Fibroblast of the aortic adventitia (primary cell): ENCODE data around the gene SLC41A3. TPM values are rescaled to one million over a fixed set of nuclear protein-coding genes. Genes with fewer than 3 reads are reported as not detected.

Experiments used
- DNase-seq: peaks from one replicate; pipeline ENCODE4 v3.0.0-alpha.2; 2010; ENCODE audit warnings: low read depth
- H3K4me3 ChIP-seq: 2 replicates; pipeline ENCODE4 v1.5.1; 2011; ENCODE audit warnings: low read depth, mild to moderate bottlenecking, control low read depth, low read length, moderate library complexity
- total RNA-seq: library from RNA; depleted of rRNA; stranded (reverse); fragments of >200 nt; gene quantifications from 2 replicates; pipeline ENCODE4 v1.2.3, GENCODE V29; 2012; ENCODE audit warnings: low replicate concordance
- TF ChIP-seq, protein P1 (sequence below): IDR thresholded peaks from 2 replicates; pipeline ENCODE4 v1.5.1; 2011; ENCODE audit warnings: mild to moderate bottlenecking, low read length, control low read depth, inconsistent platforms; ENCODE audit not compliant: insufficient read depth

SLC41A3 gene
- total RNA-seq, 1 donor: 40.0 TPM

DNA sequence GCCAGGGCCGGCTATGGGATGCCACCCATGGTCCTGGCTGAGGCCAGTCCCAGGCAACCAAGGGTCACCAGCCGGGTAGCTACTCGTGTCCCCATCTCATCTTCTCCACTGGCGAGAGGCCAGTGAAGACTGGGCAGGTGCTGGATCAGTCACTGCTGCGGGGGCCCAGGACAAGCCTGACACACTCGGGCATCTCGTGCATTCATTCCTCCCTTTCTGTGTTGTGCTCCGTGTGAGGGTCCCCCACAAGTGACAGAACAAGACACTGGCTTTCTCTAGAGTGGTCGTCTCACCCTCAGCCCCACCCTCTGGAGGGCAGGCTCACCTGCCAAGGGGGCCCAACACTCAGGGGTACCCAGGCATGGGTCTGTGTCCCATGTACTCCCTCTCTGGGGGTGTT is 66.6 kb downstream of the SLC41A3 start:
- TF ChIP-seq, protein P1, sequence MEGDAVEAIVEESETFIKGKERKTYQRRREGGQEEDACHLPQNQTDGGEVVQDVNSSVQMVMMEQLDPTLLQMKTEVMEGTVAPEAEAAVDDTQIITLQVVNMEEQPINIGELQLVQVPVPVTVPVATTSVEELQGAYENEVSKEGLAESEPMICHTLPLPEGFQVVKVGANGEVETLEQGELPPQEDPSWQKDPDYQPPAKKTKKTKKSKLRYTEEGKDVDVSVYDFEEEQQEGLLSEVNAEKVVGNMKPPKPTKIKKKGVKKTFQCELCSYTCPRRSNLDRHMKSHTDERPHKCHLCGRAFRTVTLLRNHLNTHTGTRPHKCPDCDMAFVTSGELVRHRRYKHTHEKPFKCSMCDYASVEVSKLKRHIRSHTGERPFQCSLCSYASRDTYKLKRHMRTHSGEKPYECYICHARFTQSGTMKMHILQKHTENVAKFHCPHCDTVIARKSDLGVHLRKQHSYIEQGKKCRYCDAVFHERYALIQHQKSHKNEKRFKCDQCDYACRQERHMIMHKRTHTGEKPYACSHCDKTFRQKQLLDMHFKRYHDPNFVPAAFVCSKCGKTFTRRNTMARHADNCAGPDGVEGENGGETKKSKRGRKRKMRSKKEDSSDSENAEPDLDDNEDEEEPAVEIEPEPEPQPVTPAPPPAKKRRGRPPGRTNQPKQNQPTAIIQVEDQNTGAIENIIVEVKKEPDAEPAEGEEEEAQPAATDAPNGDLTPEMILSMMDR: no peak
- DNase-seq: no peak
- no peak overlapping the region for H3K4me3 ChIP-seq

DNA sequence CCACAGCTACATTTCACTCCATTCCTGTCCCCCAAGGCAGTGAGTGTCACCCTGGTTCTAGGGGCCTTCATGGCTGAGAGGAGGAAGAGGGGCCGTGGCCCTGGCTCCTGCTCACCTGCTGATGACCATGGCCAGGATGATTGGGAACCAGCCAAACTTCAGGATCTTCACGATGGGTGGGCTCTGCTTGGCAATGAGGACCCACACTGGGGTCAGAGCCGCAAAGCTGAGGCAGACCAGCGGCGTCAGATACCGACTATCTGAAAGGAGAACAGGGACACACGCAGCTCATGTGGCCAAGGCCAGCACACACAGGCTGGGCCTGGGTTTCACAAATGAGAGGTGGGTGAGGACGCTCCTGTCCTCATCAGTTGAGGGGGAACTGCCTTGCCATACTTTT is 67.3 kb downstream of the SLC41A3 start:
- DNase-seq: no peak
- TF ChIP-seq, protein P1: no peak
- no peak overlapping the region for H3K4me3 ChIP-seq

DNA sequence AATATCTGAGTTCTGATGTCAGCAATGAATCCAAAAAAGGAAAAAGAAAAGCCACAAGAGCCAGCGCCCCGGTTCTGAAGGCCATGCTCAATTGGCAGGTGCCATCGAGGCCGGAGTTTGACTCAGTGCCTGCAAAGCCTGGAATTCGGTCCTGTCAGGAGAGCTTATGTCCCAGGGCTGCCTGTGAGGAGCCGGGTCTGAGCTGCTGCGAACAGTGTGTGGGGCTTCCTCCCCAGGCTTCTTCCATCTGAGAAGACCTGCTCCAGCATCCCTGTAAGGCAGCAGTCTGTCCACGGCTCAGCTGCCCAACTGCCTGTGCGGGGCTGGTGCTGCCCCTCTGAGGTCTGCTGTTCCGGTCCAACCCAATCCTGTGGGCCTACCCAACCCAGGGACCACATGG is 68.8 kb downstream of the SLC41A3 start:
- TF ChIP-seq, protein P1: no peak
- no peak for DNase-seq
- no peak overlapping the region for H3K4me3 ChIP-seq

DNA sequence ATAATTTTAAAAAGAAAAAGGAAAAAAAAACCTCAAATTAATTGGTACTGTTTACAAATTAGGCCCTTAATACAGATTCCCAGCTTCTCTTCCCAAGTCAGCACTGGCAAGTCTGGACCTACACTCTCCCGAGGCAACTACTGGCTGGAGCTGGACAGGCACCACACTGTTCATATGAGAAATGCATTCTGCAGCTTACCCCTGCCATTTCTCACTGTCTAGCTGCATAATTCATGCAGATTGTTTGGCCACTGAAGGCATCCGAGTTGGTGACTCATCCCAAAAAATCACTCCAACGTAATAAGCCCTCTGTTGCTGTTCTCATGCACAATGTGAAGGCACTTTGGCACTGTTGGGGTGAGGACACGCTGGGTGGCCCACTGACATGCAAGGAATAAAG is 69.7 kb downstream of the SLC41A3 start:
- peak; percentile 83 for DNase-seq
- H3K4me3 ChIP-seq: no peak overlapping the region
- TF ChIP-seq, protein P1: peak; percentile 7

DNA sequence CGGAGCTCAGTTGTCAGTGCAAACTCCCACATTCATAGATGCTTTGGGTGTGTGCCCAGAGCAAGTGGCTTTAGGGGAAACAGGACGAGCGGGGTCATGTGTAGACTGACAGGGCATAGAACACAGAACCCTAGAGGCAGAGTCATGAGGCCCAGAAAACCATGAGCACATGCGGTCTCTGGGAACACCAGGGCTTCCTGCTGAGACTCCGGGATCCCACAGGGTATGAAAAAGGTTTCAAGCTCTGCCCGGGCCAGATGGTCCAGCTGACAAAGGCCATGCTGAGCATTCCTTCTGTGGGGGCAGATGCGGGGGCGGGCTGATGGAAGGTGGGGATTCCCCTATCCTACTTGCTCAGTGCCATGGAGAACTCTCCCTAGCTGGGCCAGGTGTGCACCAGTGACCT is 70.2 kb downstream of the SLC41A3 start:
- no peak overlapping the region for H3K4me3 ChIP-seq
- TF ChIP-seq, protein P1: no peak
- no peak for DNase-seq

DNA sequence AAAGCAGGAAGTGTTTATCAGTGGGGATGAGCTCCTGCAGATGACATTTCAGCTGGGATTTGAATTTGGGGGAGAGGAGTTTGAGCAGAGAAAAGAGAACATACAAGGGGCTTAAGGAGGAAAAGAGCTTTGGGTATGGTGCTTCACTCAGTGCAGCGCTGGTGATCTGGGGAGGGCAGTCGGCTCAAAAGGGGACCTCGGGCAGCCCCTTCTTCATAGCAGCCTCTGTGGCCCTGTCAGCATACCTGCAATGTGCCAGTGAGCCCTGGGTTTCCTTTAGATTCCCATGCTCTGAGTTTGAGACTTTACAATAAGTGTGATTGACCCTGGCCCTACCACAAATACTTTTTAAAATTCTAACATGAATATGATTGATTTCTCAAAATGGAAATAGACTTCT is 74.7 kb downstream of the SLC41A3 start:
- no peak for DNase-seq
- TF ChIP-seq, protein P1: no peak
- no peak overlapping the region for H3K4me3 ChIP-seq

DNA sequence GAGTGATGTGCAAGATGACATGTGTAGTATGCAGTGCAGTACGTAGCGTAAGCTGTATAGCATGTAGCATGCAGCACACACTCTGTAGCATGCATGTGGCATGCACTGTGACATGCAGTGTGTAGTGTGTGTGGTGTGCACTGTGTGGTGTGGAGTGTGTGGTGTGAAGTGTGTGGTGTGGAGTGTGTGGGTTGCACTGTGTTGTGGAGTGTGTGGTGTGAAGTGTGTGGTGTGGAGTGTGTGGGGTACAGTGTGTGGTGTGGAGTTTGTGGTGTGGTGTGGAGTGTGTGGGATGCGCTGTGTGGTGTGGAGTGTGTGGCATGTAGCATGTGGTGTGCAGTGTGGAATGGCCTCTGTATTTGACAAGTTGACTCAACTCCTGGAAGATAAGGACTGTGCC is 75.7 kb downstream of the SLC41A3 start:
- TF ChIP-seq, protein P1: no peak
- H3K4me3 ChIP-seq: no peak overlapping the region
- DNase-seq: no peak
